ENCODE results near the gene USP16. TPM values are rescaled to one million over a fixed set of nuclear protein-coding genes. Genes with fewer than 3 reads are reported as not detected.
"Not testable (repeated sequence)": the region's sequence is repeated elsewhere in the genome, so short reads cannot be mapped to it uniquely, and the experiment has no call there.

Gene USP16
- total and polyA plus RNA-seq, 9 donors, result 32.2 to 46.9 (median 41.4) TPM

DNA sequence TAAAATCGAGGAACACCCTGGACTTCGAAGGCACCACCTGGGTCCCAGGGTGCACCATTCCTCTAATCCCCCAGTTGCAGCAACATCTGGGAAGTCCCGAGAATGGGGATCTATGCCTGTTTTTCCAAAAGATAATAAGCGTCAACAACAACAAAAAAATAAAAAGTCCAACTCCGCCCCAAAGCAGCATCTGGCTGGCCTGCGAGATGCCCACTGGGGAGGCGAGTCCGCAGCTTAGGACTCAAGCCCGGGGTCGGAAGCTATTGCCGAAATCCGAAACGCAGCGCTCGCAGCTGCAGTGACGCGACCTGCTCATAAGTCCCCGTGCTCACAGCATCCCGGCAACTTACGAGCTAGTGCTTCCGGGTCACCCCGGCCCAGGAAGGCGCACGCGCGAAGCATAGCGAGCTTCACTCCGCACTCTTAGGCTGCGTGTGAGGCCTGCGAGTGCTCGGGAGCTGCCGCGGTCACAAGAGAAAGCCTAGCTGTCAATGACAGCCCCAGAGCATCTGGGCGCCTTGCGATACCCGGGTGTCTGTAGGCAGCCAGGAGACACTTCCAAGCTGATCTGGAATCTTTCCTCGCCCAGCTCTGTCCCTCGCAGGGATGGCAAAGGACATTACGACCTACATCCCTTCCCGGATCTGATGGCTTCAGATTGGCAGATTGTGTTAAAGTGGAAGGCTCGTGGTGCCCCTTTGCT, 21.9 kb upstream of the USP16 start:
- peak; percentile 99 for DNase-seq
- peak overlapping the region; percentile 60 for H3K4me3 ChIP-seq (ENCODE audit: low read length)
- no peaks in the 10 kb centered on the region for H3K9me3 ChIP-seq (replicated peaks; ENCODE audit: control insufficient read depth, low read depth, low read length)
- H3K27me3 ChIP-seq (ENCODE audit: control insufficient read depth, insufficient read depth, low read length), result no peaks in the 10 kb centered on the region
- WGBS (ENCODE audit: insufficient coverage), result under 1% methylated on average over 37 of the region's 41 CpGs
- peaks cover 2% of the 10 kb centered on the region for H3K36me3 ChIP-seq (ENCODE audit: control insufficient read depth, insufficient read depth, low read length)
- H3K27ac ChIP-seq (ENCODE audit: low read length), result peak overlapping the region; percentile 96
- H3K4me1 ChIP-seq (ENCODE audit: control insufficient read depth, insufficient read depth, low read length), result peaks cover 5% of the 10 kb centered on the region

DNA sequence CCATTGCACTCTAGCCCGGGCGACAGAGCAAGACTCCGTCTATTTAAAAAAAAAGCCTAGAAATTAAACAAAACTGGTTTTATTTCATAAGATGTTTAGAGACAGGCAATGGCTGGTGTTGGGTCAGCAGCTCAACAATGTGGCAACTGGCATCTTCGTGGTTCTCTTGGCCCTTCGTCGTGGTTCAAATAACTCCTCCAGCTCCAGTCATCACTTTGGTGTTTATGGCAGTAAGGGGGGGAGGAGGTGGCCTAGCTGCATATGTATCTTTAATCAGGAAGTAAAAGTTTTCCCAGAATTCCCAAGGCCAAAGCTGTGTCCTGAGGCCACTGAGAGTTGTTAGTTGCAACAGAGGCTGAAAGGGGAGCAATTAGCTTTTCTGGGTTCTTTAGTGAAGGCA, 18.8 kb upstream of the USP16 start:
- no peak overlapping the region for H3K4me3 ChIP-seq (ENCODE audit: low read length)
- DNase-seq, result no peak
- H3K4me1 ChIP-seq (ENCODE audit: control insufficient read depth, insufficient read depth, low read length), result peaks cover 5% of the 10 kb centered on the region
- H3K27me3 ChIP-seq (ENCODE audit: control insufficient read depth, insufficient read depth, low read length), result no peaks in the 10 kb centered on the region
- no CpG with 5 or more reads among the region's 6 CpGs for WGBS (ENCODE audit: insufficient coverage)
- H3K36me3 ChIP-seq (ENCODE audit: control insufficient read depth, insufficient read depth, low read length), result peaks cover 6% of the 10 kb centered on the region
- no peaks in the 10 kb centered on the region for H3K9me3 ChIP-seq (replicated peaks; ENCODE audit: control insufficient read depth, low read depth, low read length)
- H3K27ac ChIP-seq (ENCODE audit: low read length), result no peak overlapping the region

DNA sequence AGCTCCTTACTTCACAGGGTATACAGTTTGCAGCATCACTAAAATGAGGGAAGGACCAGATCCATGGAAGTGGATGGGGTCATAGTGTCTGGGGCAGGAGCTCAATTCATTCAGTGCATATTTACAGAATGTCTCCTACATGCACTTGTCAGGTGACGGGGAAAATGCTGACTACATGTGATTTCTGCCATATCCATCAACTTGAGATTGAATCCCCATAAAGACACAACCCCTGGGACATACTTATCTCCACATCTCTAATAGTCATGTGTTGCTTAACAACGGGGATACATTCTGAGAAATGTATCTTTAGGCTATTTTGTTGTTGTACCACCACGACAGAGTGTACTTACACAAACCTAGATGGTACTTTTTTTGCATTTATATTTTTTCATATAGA, 17.3 kb upstream of the USP16 start:
- DNase-seq, result no peak
- H3K4me1 ChIP-seq (ENCODE audit: control insufficient read depth, insufficient read depth, low read length), result peaks cover 5% of the 10 kb centered on the region
- peaks cover 6% of the 10 kb centered on the region for H3K36me3 ChIP-seq (ENCODE audit: control insufficient read depth, insufficient read depth, low read length)
- H3K27me3 ChIP-seq (ENCODE audit: control insufficient read depth, insufficient read depth, low read length), result no peaks in the 10 kb centered on the region
- H3K4me3 ChIP-seq (ENCODE audit: low read length), result no peak overlapping the region
- H3K9me3 ChIP-seq (replicated peaks; ENCODE audit: control insufficient read depth, low read depth, low read length), result no peaks in the 10 kb centered on the region
- H3K27ac ChIP-seq (ENCODE audit: low read length), result no peak overlapping the region
- WGBS (ENCODE audit: insufficient coverage), result 86% methylated on average over 1 of the region's 3 CpGs

DNA sequence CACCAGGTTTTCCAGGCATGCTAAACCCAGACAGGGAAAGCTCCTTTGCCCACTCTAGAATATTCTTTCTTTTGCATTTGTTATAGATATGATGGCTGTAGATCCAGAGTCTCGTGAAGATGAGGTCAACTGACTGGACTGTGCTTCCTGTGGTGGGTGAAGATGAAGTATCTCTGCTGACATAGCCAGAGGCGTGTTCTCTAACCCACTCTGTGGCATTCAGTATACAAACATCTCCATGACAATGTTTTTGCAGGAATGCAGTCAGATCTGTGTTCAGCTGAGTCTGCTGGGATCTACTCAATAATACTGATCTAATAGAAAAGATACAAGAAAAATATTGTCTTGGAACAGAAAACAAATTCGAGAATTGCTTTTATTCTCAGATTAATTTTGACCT, 16.7 kb upstream of the USP16 start:
- Histone ChIP-seq H3K9me3 (replicated peaks; ENCODE audit: control insufficient read depth, low read depth, low read length) (no peaks in the 10 kb centered on the region), H3K27ac (ENCODE audit: low read length) (no peak overlapping the region), H3K36me3 (ENCODE audit: control insufficient read depth, insufficient read depth, low read length) (peaks cover 6% of the 10 kb centered on the region), H3K4me3 (ENCODE audit: low read length) (no peak overlapping the region), H3K4me1 (ENCODE audit: control insufficient read depth, insufficient read depth, low read length) (peaks cover 3% of the 10 kb centered on the region), H3K27me3 (ENCODE audit: control insufficient read depth, insufficient read depth, low read length) (no peaks in the 10 kb centered on the region)
- DNase-seq, result no peak
- WGBS (ENCODE audit: insufficient coverage), result no CpG with 5 or more reads among the region's 3 CpGs

DNA sequence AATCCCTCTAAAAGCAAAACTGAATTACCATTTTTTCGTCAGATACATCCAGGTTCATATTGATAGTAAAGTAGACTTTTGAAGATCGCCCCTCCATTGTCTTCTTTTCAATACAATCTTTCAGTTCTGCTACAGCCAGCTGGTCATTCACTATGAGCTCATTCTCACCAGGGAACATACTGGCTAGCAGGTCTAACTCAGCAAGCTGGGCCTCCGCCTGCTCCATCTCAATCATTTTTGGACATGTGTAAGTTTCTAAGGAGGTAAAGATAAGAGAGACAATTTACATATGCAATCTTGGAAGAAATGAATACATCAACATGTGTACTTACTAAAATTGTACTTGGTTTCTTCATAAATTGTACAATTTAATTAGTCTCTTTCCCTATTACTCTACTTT, 16.1 kb upstream of the USP16 start:
- Histone ChIP-seq H3K27ac (ENCODE audit: low read length) (no peak overlapping the region), H3K4me3 (ENCODE audit: low read length) (no peak overlapping the region), H3K36me3 (ENCODE audit: control insufficient read depth, insufficient read depth, low read length) (peaks cover 6% of the 10 kb centered on the region), H3K4me1 (ENCODE audit: control insufficient read depth, insufficient read depth, low read length) (peaks cover under 1% of the 10 kb centered on the region), H3K9me3 (replicated peaks; ENCODE audit: control insufficient read depth, low read depth, low read length) (no peaks in the 10 kb centered on the region), H3K27me3 (ENCODE audit: control insufficient read depth, insufficient read depth, low read length) (no peaks in the 10 kb centered on the region)
- DNase-seq, result peak; percentile 48
- WGBS (ENCODE audit: insufficient coverage), result no CpG with 5 or more reads among the region's 3 CpGs

DNA sequence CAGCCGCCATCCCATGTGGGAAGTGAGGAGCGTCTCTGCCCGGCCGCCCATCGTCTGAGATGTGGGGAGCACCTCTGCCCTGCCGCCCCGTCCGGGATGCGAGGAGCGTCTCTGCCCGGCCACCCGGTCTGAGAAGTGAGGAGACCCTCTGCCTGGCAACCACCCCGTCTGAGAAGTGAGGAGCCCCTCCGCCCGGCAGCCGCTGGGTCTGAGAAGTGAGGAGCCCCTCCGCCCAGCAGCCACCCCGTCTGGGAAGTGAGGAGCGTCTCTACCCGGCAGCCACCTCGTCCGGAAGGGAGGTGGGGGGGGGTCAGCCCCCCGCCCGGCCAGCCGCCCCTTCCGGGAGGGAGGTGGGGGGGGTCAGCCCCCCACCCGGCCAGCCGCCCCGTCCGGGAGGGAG, 13.2 kb upstream of the USP16 start:
- H3K36me3 ChIP-seq (ENCODE audit: control insufficient read depth, insufficient read depth, low read length); H3K9me3 ChIP-seq (replicated peaks; ENCODE audit: control insufficient read depth, low read depth, low read length); H3K4me3 ChIP-seq (ENCODE audit: low read length); H3K4me1 ChIP-seq (ENCODE audit: control insufficient read depth, insufficient read depth, low read length); DNase-seq; H3K27ac ChIP-seq (ENCODE audit: low read length); H3K27me3 ChIP-seq (ENCODE audit: control insufficient read depth, insufficient read depth, low read length): not testable (repeated sequence)
- no CpG with 5 or more reads among the region's 30 CpGs for WGBS (ENCODE audit: insufficient coverage)

DNA sequence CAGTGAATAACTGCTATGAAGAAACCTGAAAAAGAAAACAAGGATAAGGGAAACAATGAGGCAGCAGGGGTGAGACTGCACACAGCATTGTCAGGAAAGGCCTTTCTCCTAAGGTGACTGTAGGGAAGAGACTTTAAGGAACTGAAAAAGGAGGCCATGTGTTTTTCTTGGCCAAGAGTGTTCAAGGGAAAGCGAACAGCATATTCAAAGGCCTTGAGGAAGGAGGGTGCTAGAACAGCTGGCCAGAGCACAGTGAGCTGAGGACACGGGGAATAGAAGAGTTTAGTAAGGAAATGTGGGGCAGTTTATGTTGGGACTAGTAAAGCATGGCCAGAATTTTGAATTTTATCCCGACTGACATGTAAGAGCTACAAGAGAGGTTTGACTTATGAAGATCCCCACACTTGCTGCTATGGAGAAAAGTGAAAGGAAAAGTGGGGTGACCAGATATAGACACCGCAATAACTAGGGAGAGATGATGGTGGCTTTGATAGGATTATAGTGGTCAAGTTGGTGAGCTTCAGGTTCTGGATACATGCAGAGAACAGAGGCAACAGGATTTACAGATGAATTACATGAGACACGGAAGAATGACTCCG, 6.7 kb upstream of the USP16 start:
- peak; percentile 35 for DNase-seq
- Histone ChIP-seq H3K9me3 (replicated peaks; ENCODE audit: control insufficient read depth, low read depth, low read length) (no peaks in the 10 kb centered on the region), H3K27me3 (ENCODE audit: control insufficient read depth, insufficient read depth, low read length) (no peaks in the 10 kb centered on the region), H3K4me3 (ENCODE audit: low read length) (no peak overlapping the region), H3K27ac (ENCODE audit: low read length) (no peak overlapping the region), H3K4me1 (ENCODE audit: control insufficient read depth, insufficient read depth, low read length) (peaks cover 14% of the 10 kb centered on the region), H3K36me3 (ENCODE audit: control insufficient read depth, insufficient read depth, low read length) (peaks cover 9% of the 10 kb centered on the region)
- WGBS (ENCODE audit: insufficient coverage), result 75% methylated on average over 6 of the region's 6 CpGs

DNA sequence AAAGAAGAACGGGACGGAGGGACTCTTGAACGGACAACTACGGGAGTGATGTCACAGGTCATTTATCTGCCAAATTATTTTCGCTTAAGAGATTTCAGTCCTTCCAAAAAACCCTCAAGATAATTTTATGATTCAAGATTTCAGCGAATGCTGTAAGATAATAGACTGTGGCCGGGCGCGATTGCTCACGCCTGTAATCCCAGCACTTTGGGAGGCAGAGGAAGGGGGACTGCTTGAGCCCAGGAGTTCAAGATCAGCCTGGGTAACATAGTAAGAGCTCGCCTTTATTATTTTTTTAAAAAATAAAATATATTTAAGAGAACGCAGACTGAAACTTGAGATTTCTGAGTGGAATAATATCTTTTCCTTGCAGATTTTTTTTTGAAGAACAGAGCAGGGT, 5.9 kb upstream of the USP16 start:
- H3K27ac ChIP-seq (ENCODE audit: low read length), result peak overlapping the region; percentile 70
- H3K36me3 ChIP-seq (ENCODE audit: control insufficient read depth, insufficient read depth, low read length), result peaks cover 9% of the 10 kb centered on the region
- H3K27me3 ChIP-seq (ENCODE audit: control insufficient read depth, insufficient read depth, low read length), result no peaks in the 10 kb centered on the region
- peaks cover 14% of the 10 kb centered on the region for H3K4me1 ChIP-seq (ENCODE audit: control insufficient read depth, insufficient read depth, low read length)
- peak overlapping the region; percentile 86 for H3K4me3 ChIP-seq (ENCODE audit: low read length)
- 18% methylated on average over 6 of the region's 12 CpGs for WGBS (ENCODE audit: insufficient coverage)
- no peaks in the 10 kb centered on the region for H3K9me3 ChIP-seq (replicated peaks; ENCODE audit: control insufficient read depth, low read depth, low read length)
- DNase-seq, result peak; percentile 27

DNA sequence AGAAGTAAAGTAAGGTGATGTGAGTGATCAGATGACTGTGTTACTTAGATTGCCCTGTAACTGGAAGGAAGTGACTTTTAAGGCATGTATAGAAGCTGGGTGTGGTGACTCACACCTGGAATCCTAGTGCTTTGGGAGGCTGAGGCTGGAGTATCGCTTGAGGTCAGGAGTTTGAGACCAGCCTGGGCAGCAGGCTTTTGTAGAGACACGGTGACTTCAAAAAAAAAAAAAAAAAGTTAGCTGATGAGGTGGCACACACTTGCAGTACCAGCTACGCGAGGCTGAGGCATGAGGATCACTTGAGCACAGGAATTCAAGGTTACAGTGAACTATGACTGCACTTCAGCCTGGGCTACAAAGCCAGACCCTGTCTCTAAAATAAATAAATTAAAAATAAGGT, 2.3 kb upstream of the USP16 start:
- WGBS (ENCODE audit: insufficient coverage), result 100% methylated on average over 2 of the region's 4 CpGs
- no peaks in the 10 kb centered on the region for H3K9me3 ChIP-seq (replicated peaks; ENCODE audit: control insufficient read depth, low read depth, low read length)
- no peak overlapping the region for H3K4me3 ChIP-seq (ENCODE audit: low read length)
- H3K4me1 ChIP-seq (ENCODE audit: control insufficient read depth, insufficient read depth, low read length), result peaks cover 14% of the 10 kb centered on the region
- no peak for DNase-seq
- no peak overlapping the region for H3K27ac ChIP-seq (ENCODE audit: low read length)
- no peaks in the 10 kb centered on the region for H3K36me3 ChIP-seq (ENCODE audit: control insufficient read depth, insufficient read depth, low read length)
- no peaks in the 10 kb centered on the region for H3K27me3 ChIP-seq (ENCODE audit: control insufficient read depth, insufficient read depth, low read length)

DNA sequence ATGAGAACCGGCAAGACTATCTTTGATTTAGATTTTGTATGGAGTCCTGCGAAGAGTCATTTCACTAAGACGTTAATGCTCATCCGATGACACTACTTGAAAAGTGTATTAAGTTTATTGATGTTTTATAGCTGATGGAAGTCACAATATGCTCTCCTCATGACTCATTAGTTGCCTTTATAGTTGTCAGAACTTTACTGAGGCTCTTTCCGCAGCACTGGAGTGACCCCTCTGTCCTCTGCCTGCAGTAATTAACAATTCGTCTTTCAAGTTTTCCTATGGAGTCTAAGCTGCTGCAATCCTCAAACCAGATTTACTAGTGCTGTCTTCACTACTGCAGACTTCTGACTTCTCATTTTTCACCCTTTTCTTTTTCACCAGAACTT, 853 bp downstream of the USP16 start:
- Histone ChIP-seq H3K27me3 (ENCODE audit: control insufficient read depth, insufficient read depth, low read length) (no peaks in the 10 kb centered on the region), H3K36me3 (ENCODE audit: control insufficient read depth, insufficient read depth, low read length) (peaks cover 8% of the 10 kb centered on the region), H3K27ac (ENCODE audit: low read length) (peak overlapping the region; percentile 95), H3K4me3 (ENCODE audit: low read length) (peak overlapping the region; percentile 77), H3K9me3 (replicated peaks; ENCODE audit: control insufficient read depth, low read depth, low read length) (no peaks in the 10 kb centered on the region), H3K4me1 (ENCODE audit: control insufficient read depth, insufficient read depth, low read length) (no peaks in the 10 kb centered on the region)
- DNase-seq, result no peak
- WGBS (ENCODE audit: insufficient coverage), result 10% methylated on average over 2 of the region's 6 CpGs

Measured in muscle of leg (tissue), 11 donors.